ENCODE data around the gene GJC2.

Gene GJC2

DNA sequence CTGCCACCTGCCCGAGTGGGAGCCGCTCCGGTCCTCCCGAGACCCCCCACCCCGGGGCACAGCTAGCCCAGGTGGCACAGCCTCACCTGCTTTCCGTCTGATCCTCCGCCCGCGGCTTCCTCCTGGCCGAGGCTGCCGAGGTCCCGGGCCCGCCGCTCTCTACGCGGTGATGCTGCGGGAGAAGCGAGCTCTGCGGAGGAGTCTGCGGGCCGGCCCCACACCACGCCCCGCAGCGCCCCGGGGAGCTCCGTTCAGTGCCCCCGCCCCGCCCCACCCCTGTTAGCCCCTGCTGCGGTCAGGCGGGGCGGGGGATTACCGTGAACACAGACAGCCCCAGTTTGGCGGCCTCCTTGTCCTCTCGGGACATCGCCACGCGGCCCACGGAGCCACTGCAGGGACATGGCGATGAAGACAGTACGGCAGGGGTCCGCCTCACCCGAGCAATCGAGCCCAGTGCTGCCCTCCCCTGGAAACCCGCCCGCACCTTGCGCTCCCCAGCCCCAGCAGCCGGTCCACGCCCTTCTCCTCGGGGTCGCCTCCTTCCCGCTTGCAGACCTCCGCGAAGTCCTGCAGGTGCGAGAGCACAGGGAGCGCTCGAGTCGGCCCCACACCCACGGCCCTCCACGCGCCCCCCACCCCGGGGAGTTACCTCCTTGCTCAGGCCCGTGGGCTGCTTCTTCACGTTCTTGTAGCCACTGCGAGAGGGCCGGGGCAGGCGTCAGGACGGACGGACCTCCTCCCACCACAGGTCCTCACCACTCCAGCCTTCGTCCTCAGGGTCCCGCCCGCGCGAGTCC lies 47.5 kb upstream of the GJC2 start:
- H3K9me2 ChIP-seq (replicated peaks; ENCODE audit: low read depth, low read length): no peaks in the 10 kb centered on the region
- no peaks in the 10 kb centered on the region for H3K27me3 ChIP-seq (ENCODE audit: insufficient read depth, low read length, poor library complexity, severe bottlenecking)
- H2AFZ ChIP-seq (ENCODE audit: low read length): no peak overlapping the region
- peak overlapping the region; percentile 89 for H3K4me3 ChIP-seq (ENCODE audit: low read length, poor library complexity, severe bottlenecking)
- H3K9ac ChIP-seq (ENCODE audit: low read depth, low read length, poor library complexity, severe bottlenecking): peak overlapping the region; percentile 80
- peaks cover 38% of the 10 kb centered on the region; the same call in 1 of the 2 replicates for H3K36me3 ChIP-seq (ENCODE audit: insufficient read depth, low read length)
- no peaks in the 10 kb centered on the region for H3F3A ChIP-seq (ENCODE audit: low read depth)
- H4K20me1 ChIP-seq (ENCODE audit: insufficient read depth, low read length, poor library complexity, severe bottlenecking): peaks cover 49% of the 10 kb centered on the region
- peaks cover 7% of the 10 kb centered on the region for H3K4me1 ChIP-seq (ENCODE audit: insufficient read depth, low read length, poor library complexity, severe bottlenecking)
- H3K4me2 ChIP-seq (ENCODE audit: low read depth, low read length, poor library complexity, severe bottlenecking): peak overlapping the region; percentile 65
- peaks cover 57% of the 10 kb centered on the region for H3K79me2 ChIP-seq (ENCODE audit: insufficient read depth, low read length)
- no peaks in the 10 kb centered on the region for H3K9me3 ChIP-seq (ENCODE audit: insufficient read depth, low read depth, low read length)
- TF ChIP-seq EZH2phosphoT487 (IDR thresholded peaks at IDR 0.05; ENCODE audit: borderline replicate concordance) (no peak), CTCF (conservative IDR thresholded peaks at IDR 0.05; ENCODE audit: low read length) (0 out of 2 replicates have a peak, but pooled peaks have one; percentile 9)

DNA sequence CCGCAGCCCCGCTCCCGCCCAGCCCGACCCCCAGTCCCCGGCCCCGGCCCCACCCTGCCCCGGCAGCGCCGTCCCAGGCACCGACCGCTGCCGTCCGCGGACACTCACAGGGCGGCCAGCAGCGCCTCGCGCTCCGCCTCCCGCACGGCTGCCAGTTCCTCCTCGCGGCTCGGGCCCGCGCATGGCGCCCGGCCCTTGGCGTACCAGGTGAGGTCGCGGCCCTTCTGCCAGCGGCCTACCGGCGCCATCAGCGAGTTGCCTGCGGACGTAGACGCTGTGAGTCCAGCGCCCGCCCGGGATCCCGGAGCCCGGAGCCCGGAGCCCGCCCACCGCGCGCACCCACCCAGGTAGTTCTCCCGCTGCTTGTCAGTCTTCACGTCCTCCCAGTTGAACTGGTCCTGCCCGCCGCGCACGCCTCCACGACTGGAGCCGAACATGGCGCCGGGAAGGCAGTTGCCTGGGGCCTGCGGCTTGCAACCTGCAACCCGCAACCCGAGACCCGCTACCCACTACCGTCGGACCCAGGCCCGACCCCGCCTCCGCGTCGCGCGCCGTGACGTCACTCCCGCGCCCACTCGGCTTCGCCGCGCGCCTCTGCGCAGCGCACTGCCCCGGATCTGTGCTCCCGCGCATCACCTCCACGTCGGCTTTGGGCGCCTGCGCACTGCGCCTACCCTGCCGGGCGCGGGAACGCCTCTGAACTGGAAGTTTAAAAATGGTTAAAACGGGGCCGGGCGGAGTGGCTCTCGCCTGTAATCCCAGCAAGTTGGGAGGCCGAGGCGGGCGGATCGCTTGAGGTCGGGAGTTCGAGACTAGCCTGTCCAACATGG lies 46.7 kb upstream of the GJC2 start, which contains the start of gene C1orf35:
Gene C1orf35 (minus strand): TSS at position 535 of the 830 bp plus-strand sequence. CDS start 98 bp downstream, at position 437.
- Histone ChIP-seq H3K4me3 (ENCODE audit: low read length, poor library complexity, severe bottlenecking) (peak within 1 kb of the TSS; percentile 89), H2AFZ (ENCODE audit: low read length) (peak within 1 kb of the TSS; percentile 89), H4K20me1 (ENCODE audit: insufficient read depth, low read length, poor library complexity, severe bottlenecking) (peaks cover 41% of the 10 kb centered on the region), H3K36me3 (ENCODE audit: insufficient read depth, low read length) (peaks cover 30% of the 10 kb centered on the region; the same call in 1 of the 2 replicates), H3F3A (ENCODE audit: low read depth) (no peaks in the 10 kb centered on the region), H3K9ac (ENCODE audit: low read depth, low read length, poor library complexity, severe bottlenecking) (peak within 1 kb of the TSS; percentile 80), H3K9me2 (replicated peaks; ENCODE audit: low read depth, low read length) (no peaks in the 10 kb centered on the region), H3K4me2 (ENCODE audit: low read depth, low read length, poor library complexity, severe bottlenecking) (peak within 1 kb of the TSS; percentile 81), H3K9me3 (ENCODE audit: insufficient read depth, low read depth, low read length) (no peaks in the 10 kb centered on the region), H3K27me3 (ENCODE audit: insufficient read depth, low read length, poor library complexity, severe bottlenecking) (no peaks in the 10 kb centered on the region), H3K79me2 (ENCODE audit: insufficient read depth, low read length) (peaks cover 57% of the 10 kb centered on the region), H3K4me1 (ENCODE audit: insufficient read depth, low read length, poor library complexity, severe bottlenecking) (peaks cover 8% of the 10 kb centered on the region)
- TF ChIP-seq EZH2phosphoT487 (IDR thresholded peaks at IDR 0.05; ENCODE audit: borderline replicate concordance) (no peak), CTCF (conservative IDR thresholded peaks at IDR 0.05; ENCODE audit: low read length) (no peak)

- Histone ChIP-seq H3K4me2 (ENCODE audit: low read depth, low read length, poor library complexity, severe bottlenecking) (peak overlapping the region; percentile 81), H3K79me2 (ENCODE audit: insufficient read depth, low read length) (peaks cover 58% of the 10 kb centered on the region), H3K4me1 (ENCODE audit: insufficient read depth, low read length, poor library complexity, severe bottlenecking) (peaks cover 16% of the 10 kb centered on the region), H3K9ac (ENCODE audit: low read depth, low read length, poor library complexity, severe bottlenecking) (peak overlapping the region; percentile 80), H4K20me1 (ENCODE audit: insufficient read depth, low read length, poor library complexity, severe bottlenecking) (peaks cover 29% of the 10 kb centered on the region), H3K27me3 (ENCODE audit: insufficient read depth, low read length, poor library complexity, severe bottlenecking) (no peaks in the 10 kb centered on the region), H3K36me3 (ENCODE audit: insufficient read depth, low read length) (peaks cover 13% of the 10 kb centered on the region; the same call in 1 of the 2 replicates), H3K4me3 (ENCODE audit: low read length, poor library complexity, severe bottlenecking) (no peak overlapping the region), H3K9me3 (ENCODE audit: insufficient read depth, low read depth, low read length) (no peaks in the 10 kb centered on the region), H2AFZ (ENCODE audit: low read length) (no peak overlapping the region), H3F3A (ENCODE audit: low read depth) (no peaks in the 10 kb centered on the region), H3K9me2 (replicated peaks; ENCODE audit: low read depth, low read length) (no peaks in the 10 kb centered on the region)
- no peak for TF ChIP-seq EZH2phosphoT487 (IDR thresholded peaks at IDR 0.05; ENCODE audit: borderline replicate concordance)
- TF ChIP-seq CTCF (conservative IDR thresholded peaks at IDR 0.05; ENCODE audit: low read length): no peak
Observed at GRCh38 chr1:228104526-228105269, 45.0 kb upstream of the GJC2 start.
